Stomach (tissue), 9 donors: Measurements from ENCODE around the gene TUBGCP2. TPM values are rescaled to one million over a fixed set of nuclear protein-coding genes. Genes with fewer than 3 reads are reported as not detected.

ENCODE experiments used
- DNase-seq, 2 donors: peaks; one replicate each; pipeline versions ENCODE4 v3.0.0 to v3.0.0-alpha.2; 2013 to 2019
- H3K27ac ChIP-seq, 5 donors: fragments of 200-600 bp in 4 of 5; sonication (generic) in 4 of 5; one replicate each; pipeline ENCODE4 v1.5.1; 2013 to 2019; ENCODE audit warnings: mild to moderate bottlenecking in 1 of 5, moderate library complexity in 1 of 5
- H3K27me3 ChIP-seq, 3 donors: fragments of 200-600 bp; sonication (generic); one replicate each; pipeline ENCODE4 v1.5.1; 2017 to 2019; ENCODE audit warnings: mixed run types in 1 of 3
- H3K36me3 ChIP-seq, 4 donors: fragments of 200-600 bp; sonication (generic); 1 replicate in 3 of 4; 2 replicates in 1 of 4; pipeline ENCODE4 v1.5.1; 2016 to 2019
- H3K4me1 ChIP-seq, 4 donors: fragments of 200-600 bp; sonication (generic); one replicate each; pipeline ENCODE4 v1.5.1; 2016 to 2019
- H3K4me3 ChIP-seq, 4 donors: fragments of 200-600 bp; sonication (generic) in 3 of 4; one replicate each; pipeline ENCODE4 v1.5.1; 2016 to 2019; ENCODE audit warnings: mild to moderate bottlenecking in 1 of 4
- H3K9me3 ChIP-seq, 4 donors: fragments of 200-600 bp; sonication (generic); one replicate each; pipeline ENCODE4 v1.5.1; 2016 to 2019
- EP300 ChIP-seq: sonication (generic); formaldehyde crosslinking; IDR thresholded peaks from one replicate; pipeline ENCODE4 v1.6.1; 2017; ENCODE audit warnings: antibody characterized with exemption
- POLR2A ChIP-seq, 4 donors: fragments of 450-650 bp; IDR thresholded peaks; one replicate each; pipeline ENCODE4 v1.6.1; 2016; ENCODE audit warnings: antibody characterized with exemption in 4 of 4, control low read depth in 2 of 4, mild to moderate bottlenecking in 1 of 4, moderate library complexity in 1 of 4
- POLR2AphosphoS5 ChIP-seq, 3 donors: sonication (generic); formaldehyde crosslinking; IDR thresholded peaks; one replicate each; pipeline ENCODE4 v1.6.1; 2016; ENCODE audit warnings: antibody characterized with exemption in 3 of 3
- WGBS, 5 donors: extraction: QIAGEN DNeasy Blood & Tissue Kit in 3 of 5; methylation state at CpG; one replicate each; pipeline versions ENCODE4 v1.1.5 to v1.1.7; 2013 to 2018; 5-methylcytosine and 5-hydroxymethylcytosine counted together
- intact Hi-C: fragments of 100-400 bp; cut with DNase I; formaldehyde crosslinking; loops from one replicate; pipeline ENCODE4 v1.15.1; 2023; ENCODE audit warnings: low total_unique reads
- polyA plus RNA-seq, 3 donors: library from polyadenylated mRNA; stranded (reverse); fragments of 200-250 nt; gene quantifications; one replicate each; pipeline ENCODE4 v1.2.3, GENCODE V29; 2013
- total RNA-seq, 5 donors: library from RNA; depleted of rRNA; stranded (reverse); fragments of >200 nt; gene quantifications; one replicate each; pipeline versions ENCODE4 v1.1.0 to v1.2.3, GENCODE V29; 2014 to 2016
- TF ChIP-seq, protein P1 (sequence below), 7 experiments: fragments of 450-650 bp in 4 of 7; fragments of 200-600 bp in 3 of 7; sonication (generic) in 3 of 7; IDR thresholded peaks; one replicate each; pipeline ENCODE4 v1.5.1; 2016 to 2019; ENCODE audit warnings: antibody characterized with exemption in 7 of 7, control low read depth in 2 of 7, mild to moderate bottlenecking in 1 of 7
- donor health status: healthy with polysubstance abuse.
- donor health status: Bipolar disorder and iron deficiency.
- donor health status: healthy.

The TUBGCP2 gene
- total and polyA plus RNA-seq, 8 donors = 18.3 to 117 (median 47.6) TPM

DNA sequence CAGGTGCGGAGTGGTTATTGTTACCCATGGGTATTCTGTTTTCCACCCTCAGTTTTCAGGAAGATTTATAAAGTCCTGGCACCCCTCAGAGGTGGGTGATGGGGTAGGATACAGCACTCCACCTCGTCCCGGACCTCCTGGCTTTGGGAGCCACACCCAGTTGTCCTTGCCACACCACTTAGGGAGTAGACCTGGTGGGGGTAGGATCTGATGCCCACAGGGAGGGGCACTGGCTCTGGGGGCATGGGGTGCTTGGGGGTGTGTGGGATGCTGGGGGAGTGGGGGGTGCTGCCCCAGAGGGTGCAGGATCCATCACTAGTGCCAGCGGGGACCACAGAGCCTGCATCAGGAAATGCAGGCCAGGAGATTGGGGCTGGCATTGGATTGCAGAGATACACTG lies 4.5 kb upstream of the TUBGCP2 start:
- WGBS, 5 donors = 61 to 76% (median 69%) methylated on average over 4 of the region's 4 CpGs
- Histone ChIP-seq H3K27ac (no peak overlapping the region), H3K27me3 (no peaks in the 10 kb centered on the region), H3K4me1 (peaks cover 7 to 20% (median 13%) of the 10 kb centered on the region in 4 donors), H3K9me3 (no peaks in the 10 kb centered on the region), H3K4me3 (no peak overlapping the region), H3K36me3 (peaks cover 15 to 39% (median 37%) of the 10 kb centered on the region in 4 donors)
- TF ChIP-seq, protein P1, sequence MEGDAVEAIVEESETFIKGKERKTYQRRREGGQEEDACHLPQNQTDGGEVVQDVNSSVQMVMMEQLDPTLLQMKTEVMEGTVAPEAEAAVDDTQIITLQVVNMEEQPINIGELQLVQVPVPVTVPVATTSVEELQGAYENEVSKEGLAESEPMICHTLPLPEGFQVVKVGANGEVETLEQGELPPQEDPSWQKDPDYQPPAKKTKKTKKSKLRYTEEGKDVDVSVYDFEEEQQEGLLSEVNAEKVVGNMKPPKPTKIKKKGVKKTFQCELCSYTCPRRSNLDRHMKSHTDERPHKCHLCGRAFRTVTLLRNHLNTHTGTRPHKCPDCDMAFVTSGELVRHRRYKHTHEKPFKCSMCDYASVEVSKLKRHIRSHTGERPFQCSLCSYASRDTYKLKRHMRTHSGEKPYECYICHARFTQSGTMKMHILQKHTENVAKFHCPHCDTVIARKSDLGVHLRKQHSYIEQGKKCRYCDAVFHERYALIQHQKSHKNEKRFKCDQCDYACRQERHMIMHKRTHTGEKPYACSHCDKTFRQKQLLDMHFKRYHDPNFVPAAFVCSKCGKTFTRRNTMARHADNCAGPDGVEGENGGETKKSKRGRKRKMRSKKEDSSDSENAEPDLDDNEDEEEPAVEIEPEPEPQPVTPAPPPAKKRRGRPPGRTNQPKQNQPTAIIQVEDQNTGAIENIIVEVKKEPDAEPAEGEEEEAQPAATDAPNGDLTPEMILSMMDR (IDR thresholded peaks at IDR 0.05) = no peak
- TF ChIP-seq POLR2A (IDR thresholded peaks at IDR 0.05) (no peak), POLR2AphosphoS5 (IDR thresholded peaks at IDR 0.05) (no peak), EP300 (no peak)
- no peak for DNase-seq
- intact Hi-C loops = loop anchor here (5.0 kb wide), 1 partner anchor 56 kb away; no protein-coding TSS in a partner anchor

DNA sequence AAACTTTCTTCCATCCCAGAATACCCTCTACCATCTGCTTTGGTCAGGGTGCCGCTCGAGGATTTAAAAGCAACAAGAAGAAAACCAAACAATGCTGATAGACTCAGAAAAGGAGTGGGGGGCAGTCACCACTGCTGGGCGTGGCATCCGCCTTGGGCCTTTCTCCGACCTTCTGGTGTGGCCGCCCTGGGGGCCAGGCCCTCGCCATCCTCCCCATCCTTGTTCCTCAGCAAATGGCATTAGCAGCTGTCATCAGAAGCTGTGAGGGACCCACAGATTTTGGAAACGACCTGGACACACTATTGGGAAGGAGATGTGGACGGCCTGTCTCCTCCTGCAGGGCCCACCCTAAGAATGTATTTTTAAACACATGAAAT lies 4.1 kb upstream of the TUBGCP2 start:
- H3K36me3 ChIP-seq = peaks cover 15 to 39% (median 37%) of the 10 kb centered on the region in 4 donors
- DNase-seq = no peak
- no peak overlapping the region for H3K27ac ChIP-seq
- 86 to 94% (median 92%) methylated on average over 9 of the region's 9 CpGs for WGBS, 5 donors
- peaks cover 9 to 22% (median 17%) of the 10 kb centered on the region in 4 donors for H3K4me1 ChIP-seq
- no peaks in the 10 kb centered on the region for H3K27me3 ChIP-seq
- intact Hi-C loops = loop anchor here (5.0 kb wide), 1 partner anchor 55 kb away; no protein-coding TSS in a partner anchor
- TF ChIP-seq, protein P1 (IDR thresholded peaks at IDR 0.05) = no peak
- TF ChIP-seq POLR2A (IDR thresholded peaks at IDR 0.05) (no peak), POLR2AphosphoS5 (IDR thresholded peaks at IDR 0.05) (no peak), EP300 (no peak)
- H3K9me3 ChIP-seq = no peaks in the 10 kb centered on the region
- H3K4me3 ChIP-seq = no peak overlapping the region

DNA sequence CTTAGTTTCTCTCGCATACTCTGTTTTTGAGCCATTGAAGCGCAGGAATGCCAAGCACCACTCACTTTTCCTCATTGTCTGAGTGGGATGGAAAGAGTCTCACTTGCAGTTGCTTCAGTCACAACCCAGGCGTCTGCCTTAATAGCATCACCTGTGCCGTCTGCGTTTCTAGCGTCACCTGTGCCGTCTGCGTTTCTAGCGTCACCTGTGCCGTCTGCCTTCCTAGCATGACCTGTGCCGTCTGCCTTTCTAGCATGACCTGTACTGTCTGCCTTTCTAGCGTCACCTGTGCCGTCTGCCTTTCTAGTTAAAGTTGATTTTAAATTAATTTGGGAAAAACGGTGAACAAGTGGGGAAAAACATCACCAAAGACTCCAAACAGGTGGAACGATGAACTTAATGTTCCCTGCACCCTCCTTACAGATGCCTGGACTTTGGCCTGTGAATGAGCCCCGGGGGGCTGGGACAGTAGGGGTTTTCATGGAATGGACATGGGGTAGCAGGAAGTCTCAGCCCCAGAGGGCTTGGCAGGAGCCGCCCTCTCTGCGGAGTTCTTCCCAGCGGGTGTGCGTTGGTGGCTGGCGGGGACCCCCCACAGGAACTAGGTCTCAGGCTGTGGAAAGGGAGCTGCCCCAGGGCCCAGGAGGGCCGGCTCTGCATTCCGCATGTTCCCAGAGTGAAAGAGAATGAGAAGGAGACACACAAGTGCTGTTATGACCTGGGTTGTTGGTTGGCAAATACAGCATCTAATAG lies 3.5 kb upstream of the TUBGCP2 start:
- H3K4me3 ChIP-seq = no peak overlapping the region
- H3K9me3 ChIP-seq = no peaks in the 10 kb centered on the region
- H3K4me1 ChIP-seq = peaks cover 15 to 28% (median 23%) of the 10 kb centered on the region in 4 donors
- peaks cover 15 to 39% (median 37%) of the 10 kb centered on the region in 4 donors for H3K36me3 ChIP-seq
- 93 to 95% (median 95%) methylated on average over 23 of the region's 23 CpGs for WGBS, 5 donors
- DNase-seq = no peak
- TF ChIP-seq, protein P1 (IDR thresholded peaks at IDR 0.05) = no peak
- TF ChIP-seq POLR2A (IDR thresholded peaks at IDR 0.05) = no peak
- intact Hi-C loops = loop anchor here (5.0 kb wide), 1 partner anchor 55 kb away; no protein-coding TSS in a partner anchor
- H3K27me3 ChIP-seq = no peaks in the 10 kb centered on the region
- no peak overlapping the region for H3K27ac ChIP-seq

DNA sequence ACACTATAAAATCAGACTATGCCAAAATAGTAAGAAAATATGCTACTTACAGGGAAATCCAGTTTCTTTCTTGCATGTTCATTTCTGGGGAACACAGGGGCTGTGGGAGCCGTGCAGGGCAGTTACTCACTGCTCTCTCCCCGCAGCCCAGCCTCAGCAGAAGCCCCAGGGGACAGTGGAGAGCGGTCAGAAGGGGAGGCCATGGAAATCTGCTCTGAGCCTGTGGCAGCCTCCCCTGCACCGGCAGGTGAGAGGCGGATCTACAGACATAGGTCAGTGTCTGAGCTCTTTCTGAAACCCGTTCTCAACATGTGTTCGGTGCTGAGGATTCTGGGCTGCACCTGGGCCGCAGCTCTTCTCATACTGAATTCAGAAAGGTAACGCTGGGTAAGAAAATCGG lies 2.9 kb upstream of the TUBGCP2 start:
- H3K27me3 ChIP-seq = no peaks in the 10 kb centered on the region
- TF ChIP-seq POLR2A (IDR thresholded peaks at IDR 0.05) (no peak), POLR2AphosphoS5 (IDR thresholded peaks at IDR 0.05) (no peak), EP300 (no peak)
- TF ChIP-seq, protein P1 (IDR thresholded peaks at IDR 0.05) = no peak
- intact Hi-C loops = loop anchor here (5.0 kb wide), 1 partner anchor 54 kb away; no protein-coding TSS in a partner anchor
- no peaks in the 10 kb centered on the region for H3K9me3 ChIP-seq
- 92 to 94% (median 93%) methylated on average over 10 of the region's 10 CpGs for WGBS, 5 donors
- no peak overlapping the region for H3K4me3 ChIP-seq
- H3K4me1 ChIP-seq = peaks cover 21 to 34% (median 29%) of the 10 kb centered on the region in 4 donors
- peaks cover 15 to 39% (median 37%) of the 10 kb centered on the region in 4 donors for H3K36me3 ChIP-seq
- DNase-seq = no peak
- no peak overlapping the region for H3K27ac ChIP-seq
